CD14-positive monocyte (primary cell): ENCODE data around the gene PTCD1. TPM values are rescaled to one million over a fixed set of nuclear protein-coding genes. Genes with fewer than 3 reads are reported as not detected.

Source experiments
- DNase-seq, 3 donors: peaks; one replicate each; pipeline ENCODE4 v3.0.0-alpha.2; 2011 to 2022
- H2AFZ ChIP-seq: 2 replicates; pipeline ENCODE4 v1.6.0; 2012; ENCODE audit warnings: mild to moderate bottlenecking, low read depth, low read length, inconsistent platforms; ENCODE audit not compliant: insufficient read depth, poor library complexity, severe bottlenecking
- H3K27ac ChIP-seq, 2 donors: 1 replicate in 1 of 2; 2 replicates in 1 of 2; pipeline ENCODE4 v1.5.1; 2012 to 2013; ENCODE audit warnings: low read length in 2 of 2, control low read depth in 1 of 2, inconsistent platforms in 1 of 2, low read depth in 1 of 2, mild to moderate bottlenecking in 1 of 2
- H3K27me3 ChIP-seq, 2 donors: one replicate each; pipeline versions ENCODE4 v1.6.0 to v1.6.1; 2011 to 2013; ENCODE audit warnings: low read length in 2 of 2; ENCODE audit not compliant: control insufficient read depth in 2 of 2, insufficient read depth in 2 of 2
- H3K36me3 ChIP-seq, 2 donors: replicated peaks in 1 of 2; 1 replicate in 1 of 2; 2 replicates in 1 of 2; pipeline versions ENCODE4 v1.5.1 to v1.6.1; 2012 to 2013; ENCODE audit warnings: low read length in 2 of 2, control low read depth in 1 of 2, inconsistent platforms in 1 of 2, mild to moderate bottlenecking in 1 of 2; ENCODE audit not compliant: insufficient read depth in 2 of 2, control insufficient read depth in 1 of 2
- H3K4me1 ChIP-seq, 2 donors: 1 replicate in 1 of 2; 2 replicates in 1 of 2; pipeline versions ENCODE4 v1.5.1 to v1.6.1; 2012 to 2013; ENCODE audit warnings: low read length in 2 of 2, control low read depth in 1 of 2, inconsistent platforms in 1 of 2, mild to moderate bottlenecking in 1 of 2, moderate library complexity in 1 of 2; ENCODE audit not compliant: insufficient read depth in 2 of 2, control insufficient read depth in 1 of 2
- H3K4me2 ChIP-seq: replicated peaks from 2 replicates; pipeline ENCODE3; 2012; ENCODE audit warnings: low read length, moderate library complexity, mild to moderate bottlenecking; ENCODE audit not compliant: poor library complexity, severe bottlenecking; ENCODE audit errors: extremely low read depth
- H3K4me3 ChIP-seq, 3 experiments: fragments of 200-600 bp in 1 of 3; sonication (generic) in 1 of 3; replicated peaks in 1 of 3; 1 replicate in 2 of 3; 2 replicates in 1 of 3; pipeline ENCODE4 v1.5.1; 2011 to 2013; ENCODE audit warnings: low read length in 3 of 3, mild to moderate bottlenecking in 3 of 3, control low read depth in 2 of 3, low read depth in 2 of 3, inconsistent platforms in 1 of 3, moderate library complexity in 1 of 3
- H3K79me2 ChIP-seq: 2 replicates; pipeline ENCODE4 v1.6.0; 2012; ENCODE audit warnings: mild to moderate bottlenecking, control low read depth, inconsistent platforms, low read length, moderate library complexity; ENCODE audit not compliant: insufficient read depth
- H3K9ac ChIP-seq: 2 replicates; pipeline ENCODE4 v1.6.0; 2017; ENCODE audit warnings: low read length, mild to moderate bottlenecking; ENCODE audit not compliant: insufficient read depth, poor library complexity, severe bottlenecking
- H3K9me3 ChIP-seq, 2 donors: replicated peaks in 1 of 2; 1 replicate in 1 of 2; 2 replicates in 1 of 2; pipeline versions ENCODE4 v1.5.1 to v1.6.1; 2012 to 2013; ENCODE audit warnings: low read length in 2 of 2, control low read depth in 1 of 2; ENCODE audit not compliant: control insufficient read depth in 1 of 2, insufficient read depth in 1 of 2
- H4K20me1 ChIP-seq: 2 replicates; pipeline ENCODE4 v1.6.0; 2012; ENCODE audit warnings: mild to moderate bottlenecking, low read length, control low read depth, moderate library complexity; ENCODE audit not compliant: insufficient read depth
- H3K27ac Mint-ChIP-seq, 7 donors: one replicate each; pipeline ENCODE4 v1.8.0; 2020; ENCODE audit warnings: mild to moderate bottlenecking in 7 of 7, mixed read lengths in 7 of 7, moderate library complexity in 6 of 7, inconsistent platforms in 2 of 7
- H3K27me3 Mint-ChIP-seq, 3 donors: one replicate each; pipeline ENCODE4 v1.8.0; 2021 to 2022; ENCODE audit warnings: low read depth in 3 of 3, mild to moderate bottlenecking in 3 of 3, mixed read lengths in 3 of 3, moderate library complexity in 3 of 3, inconsistent platforms in 1 of 3
- H3K36me3 Mint-ChIP-seq, 2 donors: one replicate each; pipeline ENCODE4 v1.8.0; 2020; ENCODE audit warnings: mixed read lengths in 2 of 2, inconsistent platforms in 1 of 2, mild to moderate bottlenecking in 1 of 2
- H3K4me1 Mint-ChIP-seq: one replicate; pipeline ENCODE4 v1.8.0; 2020; ENCODE audit warnings: mild to moderate bottlenecking, mixed read lengths
- H3K4me3 Mint-ChIP-seq, 2 donors: one replicate each; pipeline ENCODE4 v1.8.0; 2020; ENCODE audit warnings: mild to moderate bottlenecking in 2 of 2, mixed read lengths in 2 of 2, moderate library complexity in 1 of 2
- H3K9me3 Mint-ChIP-seq, 7 donors: one replicate each; pipeline ENCODE4 v1.8.0; 2020 to 2022; ENCODE audit warnings: mixed read lengths in 7 of 7, mild to moderate bottlenecking in 6 of 7, moderate library complexity in 6 of 7, inconsistent platforms in 2 of 7
- WGBS: methylation state at CpG from one replicate; pipeline ENCODE4 v1.1.5; 2013; ENCODE audit warnings: missing lambda C conversion rate; ENCODE audit not compliant: insufficient coverage; 5-methylcytosine and 5-hydroxymethylcytosine counted together
- intact Hi-C, 2 donors: fragments of 100-400 bp; cut with micrococcal nuclease; formaldehyde crosslinking; loops; one replicate each; pipeline versions ENCODE4 v1.15.0 to v1.15.1; 2023
- polyA plus RNA-seq, 3 donors: library from polyadenylated mRNA; depleted of rRNA in 1 of 3; unstranded in 2 of 3; stranded (reverse) in 1 of 3; fragments of 300-500 nt in 2 of 3; fragments of >200 nt in 1 of 3; fragmentation: Illumina TruSeq in 2 of 3; gene quantifications; 1 replicate in 2 of 3; 2 replicates in 1 of 3; pipeline ENCODE4 v1.2.3, GENCODE V29; 2012 to 2021
- TF ChIP-seq, protein P1 (sequence below): fragments of 200-600 bp; IDR thresholded peaks from one replicate; pipeline ENCODE4 v1.8.0; 2022; ENCODE audit warnings: antibody characterized with exemption, mild to moderate bottlenecking

Gene PTCD1
- polyA plus RNA-seq, 3 donors: 0.74 to 4.3 (median 1.6) TPM

GRCh38 chr7:99424932-99425730 lies 13.5 kb downstream of the PTCD1 start:
- Histone ChIP-seq H4K20me1 (peaks cover 6% of the 10 kb centered on the region), H3K4me3 (no peak overlapping the region), H3K27ac (no peak overlapping the region), H3K9ac (no peak overlapping the region), H3K27me3 (no peaks in the 10 kb centered on the region), H3K36me3 (peaks cover 55 to 76% of the 10 kb centered on the region in 2 donors), H3K4me2 (no peak overlapping the region), H3K79me2 (no peaks in the 10 kb centered on the region), H3K9me3 (no peaks in the 10 kb centered on the region), H3K4me1 (no peaks in the 10 kb centered on the region), H2AFZ (no peak overlapping the region)
- H3K36me3 Mint-ChIP-seq: peaks cover 61 to 80% of the 10 kb centered on the region in 2 donors
- H3K4me1 Mint-ChIP-seq: no peaks in the 10 kb centered on the region
- WGBS: 95% methylated on average over 23 of the region's 24 CpGs
- H3K27ac Mint-ChIP-seq: peak overlapping the region in 1 of 7 donors; percentile 36
- intact Hi-C loops: no loop called here
- TF ChIP-seq, protein P1, sequence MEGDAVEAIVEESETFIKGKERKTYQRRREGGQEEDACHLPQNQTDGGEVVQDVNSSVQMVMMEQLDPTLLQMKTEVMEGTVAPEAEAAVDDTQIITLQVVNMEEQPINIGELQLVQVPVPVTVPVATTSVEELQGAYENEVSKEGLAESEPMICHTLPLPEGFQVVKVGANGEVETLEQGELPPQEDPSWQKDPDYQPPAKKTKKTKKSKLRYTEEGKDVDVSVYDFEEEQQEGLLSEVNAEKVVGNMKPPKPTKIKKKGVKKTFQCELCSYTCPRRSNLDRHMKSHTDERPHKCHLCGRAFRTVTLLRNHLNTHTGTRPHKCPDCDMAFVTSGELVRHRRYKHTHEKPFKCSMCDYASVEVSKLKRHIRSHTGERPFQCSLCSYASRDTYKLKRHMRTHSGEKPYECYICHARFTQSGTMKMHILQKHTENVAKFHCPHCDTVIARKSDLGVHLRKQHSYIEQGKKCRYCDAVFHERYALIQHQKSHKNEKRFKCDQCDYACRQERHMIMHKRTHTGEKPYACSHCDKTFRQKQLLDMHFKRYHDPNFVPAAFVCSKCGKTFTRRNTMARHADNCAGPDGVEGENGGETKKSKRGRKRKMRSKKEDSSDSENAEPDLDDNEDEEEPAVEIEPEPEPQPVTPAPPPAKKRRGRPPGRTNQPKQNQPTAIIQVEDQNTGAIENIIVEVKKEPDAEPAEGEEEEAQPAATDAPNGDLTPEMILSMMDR: no peak
- no peak for DNase-seq
- no peaks in the 10 kb centered on the region for H3K27me3 Mint-ChIP-seq
- peaks cover 0 to 2% (median 0%) of the 10 kb centered on the region in 7 donors for H3K9me3 Mint-ChIP-seq
- H3K4me3 Mint-ChIP-seq: no peak overlapping the region

- Histone ChIP-seq H3K4me1 (no peaks in the 10 kb centered on the region), H3K9me3 (no peaks in the 10 kb centered on the region), H3K79me2 (no peaks in the 10 kb centered on the region), H2AFZ (no peak overlapping the region), H3K4me3 (no peak overlapping the region), H3K4me2 (no peak overlapping the region), H3K9ac (no peak overlapping the region), H4K20me1 (peaks cover 25% of the 10 kb centered on the region), H3K27me3 (no peaks in the 10 kb centered on the region), H3K36me3 (peaks cover 62 to 83% of the 10 kb centered on the region in 2 donors), H3K27ac (no peak overlapping the region)
- intact Hi-C loops: no loop called here
- Mint-ChIP-seq H3K36me3 (peaks cover 66 to 81% of the 10 kb centered on the region in 2 donors), H3K4me1 (no peaks in the 10 kb centered on the region), H3K27ac (no peak overlapping the region), H3K4me3 (no peak overlapping the region), H3K9me3 (peaks cover 0 to 2% (median 0%) of the 10 kb centered on the region in 7 donors), H3K27me3 (peaks cover 0 to 2% (median 0%) of the 10 kb centered on the region in 3 donors)
- 87% methylated on average over 3 of the region's 5 CpGs for WGBS
- no peak for DNase-seq
- TF ChIP-seq, protein P1: no peak
These were observed 16.0 kb downstream of the PTCD1 start for GRCh38 chr7:99422625-99423024.
